H1 (cell line): Measurements from ENCODE around the gene LENG9. TPM values are rescaled to one million over a fixed set of nuclear protein-coding genes. Genes with fewer than 3 reads are reported as not detected.
"Not testable (repeated sequence)": the region's sequence is repeated elsewhere in the genome, so short reads cannot be mapped to it uniquely, and the experiment has no call there.

ENCODE experiments used
- CTCF ChIA-PET: fragments of 300-600 bp; sonication (Branson Sonifier 250); formaldehyde crosslinking; loops from one replicate; lab custom pipeline; 2021; ENCODE audit not compliant: partially characterized antibody; lab: Charles Lee
- POLR2A ChIA-PET: fragments of 300-600 bp; sonication (Branson Sonifier 250); formaldehyde crosslinking; loops from one replicate; lab custom pipeline; 2021; ENCODE audit warnings: inconsistent platforms; ENCODE audit not compliant: partially characterized antibody; lab: Charles Lee
- DNase-seq, 2 experiments: peaks; one replicate each; pipeline versions ENCODE4 v3.0.0 to v3.0.0-alpha.2; 2010 to 2022; ENCODE audit warnings: low spot score in 2 of 2, low read depth in 1 of 2, mixed read lengths in 1 of 2
- FAIRE-seq: peaks from 2 replicates; lab custom pipeline; 2011; peaks lifted over from hg19 to GRCh38; lab: Jason Lieb, UNC
- H2AFZ ChIP-seq: 2 replicates; pipeline ENCODE4 v1.8.1; 2012; ENCODE audit warnings: low read length, inconsistent platforms
- H2AK5ac ChIP-seq: 2 replicates; pipeline ENCODE4 v1.6.1; 2013; ENCODE audit warnings: low read depth, low read length
- H2BK120ac ChIP-seq: replicated peaks from 2 replicates; pipeline ENCODE3; 2013; ENCODE audit warnings: low read depth, low read length, inconsistent platforms
- H2BK12ac ChIP-seq: 2 replicates; pipeline ENCODE4 v1.6.1; 2013; ENCODE audit warnings: low read depth, low read length
- H2BK15ac ChIP-seq: 2 replicates; pipeline ENCODE4 v1.6.1; 2013; ENCODE audit warnings: low read length
- H2BK20ac ChIP-seq: 2 replicates; pipeline ENCODE4 v1.6.1; 2013; ENCODE audit warnings: low read length
- H2BK5ac ChIP-seq: 2 replicates; pipeline ENCODE4 v1.6.1; 2013; ENCODE audit warnings: low read depth, low read length
- H3K14ac ChIP-seq: 2 replicates; pipeline ENCODE4 v1.6.1; 2013; ENCODE audit warnings: inconsistent platforms; ENCODE audit not compliant: insufficient read length
- H3K18ac ChIP-seq: 2 replicates; pipeline ENCODE4 v1.6.1; 2013; ENCODE audit warnings: low read length; ENCODE audit errors: extremely low read depth
- H3K23ac ChIP-seq: 2 replicates; pipeline ENCODE4 v1.6.1; 2013; ENCODE audit warnings: inconsistent platforms; ENCODE audit not compliant: insufficient read length
- H3K23me2 ChIP-seq: 2 replicates; pipeline ENCODE4 v1.6.1; 2013; ENCODE audit warnings: low read depth, low read length
- H3K27ac ChIP-seq: 2 replicates; pipeline ENCODE4 v1.6.1; 2011; ENCODE audit warnings: low read depth, low read length, inconsistent platforms
- H3K27me3 ChIP-seq, 4 experiments: replicated peaks in 1 of 4; 1 replicate in 1 of 4; 2 replicates in 3 of 4; pipeline versions ENCODE4 v1.6.1 to v1.8.1; 2011 to 2013; ENCODE audit warnings: low read length in 3 of 4, mild to moderate bottlenecking in 3 of 4, inconsistent platforms in 2 of 4, mixed read lengths in 2 of 4, moderate library complexity in 1 of 4; ENCODE audit not compliant: control insufficient read depth in 3 of 4, insufficient read depth in 3 of 4; ENCODE audit errors: extremely low read depth in 1 of 4
- H3K36me3 ChIP-seq, 4 experiments: 2 replicates each; pipeline versions ENCODE4 v1.6.1 to v1.8.1; 2011 to 2013; ENCODE audit warnings: mild to moderate bottlenecking in 4 of 4, low read length in 3 of 4, moderate library complexity in 2 of 4, control low read depth in 1 of 4, inconsistent platforms in 1 of 4; ENCODE audit not compliant: insufficient read depth in 4 of 4, control insufficient read depth in 2 of 4
- H3K4ac ChIP-seq: replicated peaks from 2 replicates; pipeline ENCODE3; 2013; ENCODE audit warnings: low read length, low read depth, mixed read lengths, inconsistent platforms; ENCODE audit not compliant: insufficient read length
- H3K4me1 ChIP-seq, 4 experiments: replicated peaks in 1 of 4; 1 replicate in 1 of 4; 2 replicates in 3 of 4; pipeline versions ENCODE4 v1.6.1 to v1.8.1; 2011 to 2013; ENCODE audit warnings: low read length in 3 of 4, inconsistent platforms in 2 of 4, mixed read lengths in 1 of 4; ENCODE audit not compliant: insufficient read depth in 4 of 4, control insufficient read depth in 3 of 4
- H3K4me2 ChIP-seq, 2 experiments: 2 replicates each; pipeline versions ENCODE4 v1.6.1 to v1.8.1; 2011 to 2013; ENCODE audit warnings: low read depth in 2 of 2, low read length in 2 of 2, control low read depth in 1 of 2, inconsistent platforms in 1 of 2, mild to moderate bottlenecking in 1 of 2; ENCODE audit not compliant: insufficient read depth in 1 of 2
- H3K4me3 ChIP-seq, 4 experiments: fragments of 200-600, 300-600 bp in 1 of 4; sonication (generic), shearing (Covaris generic), sonication (Bioruptor Twin) in 1 of 4; 2 replicates each; pipeline versions ENCODE4 v1.5.1 to v1.8.1; 2011 to 2016; ENCODE audit warnings: low read length in 4 of 4, low read depth in 3 of 4, control low read depth in 2 of 4, inconsistent platforms in 2 of 4, mild to moderate bottlenecking in 2 of 4, mixed read lengths in 1 of 4, moderate library complexity in 1 of 4; ENCODE audit not compliant: insufficient read depth in 2 of 4; ENCODE audit errors: extremely low read depth in 1 of 4
- H3K56ac ChIP-seq: replicated peaks from 2 replicates; pipeline ENCODE3; 2013; ENCODE audit warnings: low read depth, mild to moderate bottlenecking, mixed read lengths, low read length, inconsistent platforms; ENCODE audit not compliant: insufficient read length
- H3K79me1 ChIP-seq: 2 replicates; pipeline ENCODE4 v1.6.1; 2013; ENCODE audit warnings: low read depth, low read length, control low read depth
- H3K79me2 ChIP-seq, 2 experiments: 2 replicates each; pipeline versions ENCODE4 v1.6.1 to v1.8.1; 2012 to 2013; ENCODE audit warnings: low read length in 2 of 2, mild to moderate bottlenecking in 2 of 2, inconsistent platforms in 1 of 2; ENCODE audit not compliant: insufficient read depth in 2 of 2, control insufficient read depth in 1 of 2
- H3K9ac ChIP-seq, 4 experiments: replicated peaks in 1 of 4; 1 replicate in 1 of 4; 2 replicates in 3 of 4; pipeline versions ENCODE4 v1.6.1 to v1.8.1; 2011 to 2013; ENCODE audit warnings: low read depth in 3 of 4, low read length in 3 of 4, control low read depth in 2 of 4, mild to moderate bottlenecking in 2 of 4, moderate library complexity in 2 of 4, inconsistent platforms in 1 of 4; ENCODE audit errors: extremely low read depth in 1 of 4
- H3K9me3 ChIP-seq, 2 experiments: 2 replicates each; pipeline versions ENCODE4 v1.6.1 to v1.8.1; 2012 to 2013; ENCODE audit warnings: mild to moderate bottlenecking in 2 of 2, moderate library complexity in 2 of 2, control low read depth in 1 of 2, inconsistent platforms in 1 of 2, low read depth in 1 of 2, low read length in 1 of 2, mixed read lengths in 1 of 2; ENCODE audit not compliant: insufficient read depth in 2 of 2
- H4K20me1 ChIP-seq, 2 experiments: replicated peaks in 1 of 2; 2 replicates each; pipeline versions ENCODE3 to v1.8.1; 2011 to 2013; ENCODE audit warnings: inconsistent platforms in 2 of 2, low read length in 2 of 2, mild to moderate bottlenecking in 1 of 2; ENCODE audit not compliant: insufficient read depth in 2 of 2, control insufficient read depth in 1 of 2
- H4K5ac ChIP-seq: 2 replicates; pipeline ENCODE4 v1.6.1; 2013; ENCODE audit warnings: low read length, low read depth, mixed read lengths, inconsistent platforms; ENCODE audit not compliant: insufficient read length
- H4K8ac ChIP-seq: 2 replicates; pipeline ENCODE4 v1.8.0; 2013; ENCODE audit warnings: mild to moderate bottlenecking, moderate library complexity, low read length, inconsistent platforms; ENCODE audit not compliant: insufficient read depth; ENCODE audit errors: extremely low read depth
- H4K91ac ChIP-seq: replicated peaks from 2 replicates; pipeline ENCODE3; 2013; ENCODE audit warnings: low read length, mixed read lengths, inconsistent platforms; ENCODE audit not compliant: insufficient read length
- WGBS, 2 experiments: shearing (Covaris generic) in 1 of 2; methylation state at CpG; one replicate each; pipeline versions ENCODE4 v1.1.6 to v1.1.7; 2013 to 2015; ENCODE audit warnings: low lambda C conversion rate in 2 of 2, mixed read lengths in 2 of 2, inconsistent platforms in 1 of 2, low coverage in 1 of 2, missing lambda C conversion rate in 1 of 2; ENCODE audit not compliant: insufficient replicate concordance in 2 of 2, insufficient coverage in 1 of 2, insufficient read length in 1 of 2; ENCODE audit errors: extremely low coverage in 1 of 2, missing lambda C conversion rate in 1 of 2; 5-methylcytosine and 5-hydroxymethylcytosine counted together
- polyA plus RNA-seq, 7 experiments: library from polyadenylated mRNA; depleted of rRNA in 3 of 7; stranded (reverse) in 5 of 7; unstranded in 2 of 7; fragments of >200 nt in 5 of 7; fragments of 200-250 nt in 2 of 7; gene quantifications; 1 replicate in 5 of 7; 2 replicates in 1 of 7; 4 replicates in 1 of 7; pipeline versions ENCODE4 v1.2.1 to v1.2.3, GENCODE V29; 2011 to 2013; ENCODE audit warnings: missing spikeins in 2 of 7, mixed read lengths in 2 of 7
- total RNA-seq: library from RNA; stranded (reverse); fragmentation: NEBNext Ultra II Directional; extraction: Animal tissue kit (Norgen Biotek cat#: 25700); gene quantifications from 2 replicates; pipeline ENCODE4 v1.2.1, GENCODE V29; 2021

Gene LENG9
- total and polyA plus RNA-seq, 2 of the 8 experiments (the other 6 are each of a cell fraction or from before 2014, with no cell fraction given) = 1.6 to 3.9 TPM

GRCh38 chr19:54498451-54498772 lies 34.8 kb upstream of the LENG9 start:
- H3K4me2 ChIP-seq, H2BK15ac ChIP-seq, H3K27ac ChIP-seq, FAIRE-seq, H2AFZ ChIP-seq, H3K27me3 ChIP-seq, H4K20me1 ChIP-seq, CTCF ChIA-PET, DNase-seq, H3K23me2 ChIP-seq, H3K79me2 ChIP-seq, POLR2A ChIA-PET, H3K36me3 ChIP-seq, H3K14ac ChIP-seq, H4K91ac ChIP-seq, H3K4ac ChIP-seq, H2BK120ac ChIP-seq, H3K23ac ChIP-seq, H2AK5ac ChIP-seq, H3K4me1 ChIP-seq, H3K56ac ChIP-seq, H4K5ac ChIP-seq, H4K8ac ChIP-seq, H2BK12ac ChIP-seq, H3K79me1 ChIP-seq, H3K18ac ChIP-seq, H3K4me3 ChIP-seq, H2BK5ac ChIP-seq, H2BK20ac ChIP-seq, H3K9ac ChIP-seq: not testable (repeated sequence)
- 76% methylated on average over 9 of the region's 9 CpGs; no CpG with 5 or more reads in 1 of the 2 experiments for WGBS, 2 experiments
- peaks cover 28 to 74% of the 10 kb centered on the region in 2 experiments for H3K9me3 ChIP-seq

GRCh38 chr19:54497747-54498450 lies 34.3 kb upstream of the LENG9 start:
- POLR2A ChIA-PET, H3K79me1 ChIP-seq, H3K14ac ChIP-seq, H3K23me2 ChIP-seq, CTCF ChIA-PET, H4K91ac ChIP-seq, H4K5ac ChIP-seq, H3K4me1 ChIP-seq, H3K4ac ChIP-seq, H2BK120ac ChIP-seq, DNase-seq, H3K18ac ChIP-seq, H2BK5ac ChIP-seq, H2BK20ac ChIP-seq, H4K20me1 ChIP-seq, H3K9ac ChIP-seq, H3K23ac ChIP-seq, H2AK5ac ChIP-seq, FAIRE-seq, H3K36me3 ChIP-seq, H2AFZ ChIP-seq, H2BK15ac ChIP-seq, H3K56ac ChIP-seq, H3K4me3 ChIP-seq, H3K4me2 ChIP-seq, H2BK12ac ChIP-seq, H3K27me3 ChIP-seq, H3K79me2 ChIP-seq, H3K27ac ChIP-seq, H4K8ac ChIP-seq: not testable (repeated sequence)
- peaks cover 30 to 74% of the 10 kb centered on the region in 2 experiments for H3K9me3 ChIP-seq
- WGBS, 2 experiments = 74% methylated on average over 7 of the region's 15 CpGs; no CpG with 5 or more reads in 1 of the 2 experiments
